GM19467 (cell line): ENCODE measurements around the gene LDLRAD4.

ENCODE experiments used
- ATAC-seq: cut with Tn5 transposase; IDR thresholded peaks from one replicate; pipeline ENCODE4 v1.9.1; 2021; ENCODE audit warnings: mild to moderate bottlenecking, moderate library complexity; ENCODE audit not compliant: unreplicated experiment

LDLRAD4 gene

DNA sequence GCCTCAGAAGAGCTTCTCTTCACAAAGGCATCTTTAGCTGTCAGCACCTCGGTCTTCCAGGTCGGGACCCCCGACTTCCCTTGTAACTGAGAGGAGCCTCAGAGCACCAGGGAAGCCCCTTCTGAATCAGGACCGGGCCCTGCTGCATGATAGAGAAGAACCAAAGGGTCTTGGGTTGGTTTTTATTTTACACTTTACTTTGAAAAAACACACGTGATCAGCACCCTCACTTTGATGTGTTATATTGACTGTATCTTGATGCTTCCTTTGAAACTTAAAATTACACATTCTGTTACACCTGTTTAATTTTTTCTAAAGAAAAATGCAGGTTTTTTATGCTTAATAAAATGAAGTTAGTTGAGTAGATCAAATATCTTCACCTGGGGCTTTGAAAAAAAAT is 305.5 kb downstream of the LDLRAD4 start:
- no peak for ATAC-seq

GRCh38 chr18:13524811-13525210 is 306.3 kb downstream of the LDLRAD4 start:
- ATAC-seq = no peak

DNA sequence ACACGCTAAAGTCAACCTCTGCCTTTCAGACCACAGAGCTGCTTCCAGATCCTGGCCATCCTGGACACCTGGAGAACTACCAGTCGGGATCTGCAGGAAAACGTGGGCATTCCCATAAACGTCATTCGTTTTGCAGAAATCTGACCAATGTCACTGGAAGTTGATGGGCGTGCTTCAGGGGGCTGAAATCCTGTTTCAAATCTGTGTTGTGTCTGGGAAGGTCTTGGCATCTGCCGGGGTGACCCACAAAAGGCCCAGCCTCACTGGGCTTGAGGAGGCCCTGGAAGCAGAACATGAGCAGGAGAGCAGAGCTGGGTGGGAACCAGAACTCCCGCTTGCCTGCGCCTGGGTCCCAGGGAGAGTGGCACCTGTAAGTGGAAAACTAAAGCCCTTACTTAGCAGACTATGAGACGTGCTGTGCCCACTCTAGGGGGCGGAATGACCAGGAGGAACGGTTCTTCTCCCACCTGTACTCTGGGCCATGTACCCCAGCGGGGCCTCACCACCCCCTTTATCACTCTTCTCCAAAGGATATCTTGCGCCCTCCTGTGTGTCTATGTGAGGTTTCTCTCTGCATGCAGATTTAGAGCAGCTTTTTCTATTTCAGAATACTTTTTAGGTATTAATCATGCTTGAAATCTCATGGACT is 306.9 kb downstream of the LDLRAD4 start:
- ATAC-seq = no peak

DNA sequence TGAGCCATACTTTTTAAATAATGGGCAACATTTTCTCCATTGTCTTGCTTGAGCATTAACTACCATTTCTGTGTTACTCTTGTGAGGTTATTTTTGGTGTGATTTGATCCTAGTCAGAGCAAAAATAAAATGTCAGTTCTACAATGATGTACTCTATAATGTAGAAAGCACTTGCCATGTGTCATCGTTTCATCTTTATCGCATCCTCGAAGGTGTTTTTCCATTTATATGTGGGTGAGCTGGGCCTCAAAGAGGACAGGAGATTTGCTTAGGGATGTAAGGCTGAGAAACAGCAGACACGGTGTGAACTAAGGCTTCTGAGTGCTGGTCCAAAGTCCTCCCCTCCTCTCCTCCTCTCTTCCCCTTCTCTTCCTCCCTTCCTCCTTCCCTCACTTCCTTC is 308.0 kb downstream of the LDLRAD4 start:
- ATAC-seq = no peak

DNA sequence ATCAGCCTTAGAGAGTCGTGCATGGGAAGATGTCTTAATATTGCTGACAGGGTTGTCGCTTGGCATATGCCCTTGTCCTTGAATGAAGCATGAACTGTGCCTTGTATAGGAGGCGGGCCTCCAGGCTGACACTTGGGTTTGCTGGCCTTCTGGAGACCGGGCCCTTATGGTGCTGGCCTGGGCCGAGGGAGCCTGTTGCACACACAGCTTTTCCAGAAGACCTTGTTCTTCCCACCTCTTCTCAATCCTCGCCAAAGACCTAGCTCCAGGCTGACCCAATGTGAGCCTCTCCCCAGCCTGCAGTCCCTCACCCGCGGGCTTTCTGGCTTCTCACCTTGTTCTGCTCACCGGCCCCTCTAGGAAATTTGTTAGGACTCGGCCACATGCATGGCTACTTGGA is 308.7 kb downstream of the LDLRAD4 start:
- no peak for ATAC-seq

DNA sequence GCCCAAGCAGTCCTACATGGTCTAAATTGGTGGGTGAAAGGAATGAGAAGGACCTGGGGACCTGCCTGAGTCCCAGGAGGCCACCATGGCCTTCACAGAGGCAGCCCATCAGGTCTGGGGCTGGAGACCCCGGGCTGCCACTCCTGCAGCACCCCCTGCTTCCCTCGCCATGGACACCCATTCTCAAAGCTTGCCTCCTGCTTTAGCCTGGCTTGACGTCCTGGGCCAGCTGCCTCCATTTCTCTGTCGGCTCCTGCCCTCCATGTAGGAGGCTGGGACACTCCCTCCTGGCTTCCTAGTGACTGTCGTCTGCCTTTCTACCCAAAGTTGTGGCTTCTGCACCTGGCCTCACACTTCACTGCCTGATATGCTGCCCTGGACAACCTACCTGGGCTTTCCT is 309.2 kb downstream of the LDLRAD4 start:
- no peak for ATAC-seq

DNA sequence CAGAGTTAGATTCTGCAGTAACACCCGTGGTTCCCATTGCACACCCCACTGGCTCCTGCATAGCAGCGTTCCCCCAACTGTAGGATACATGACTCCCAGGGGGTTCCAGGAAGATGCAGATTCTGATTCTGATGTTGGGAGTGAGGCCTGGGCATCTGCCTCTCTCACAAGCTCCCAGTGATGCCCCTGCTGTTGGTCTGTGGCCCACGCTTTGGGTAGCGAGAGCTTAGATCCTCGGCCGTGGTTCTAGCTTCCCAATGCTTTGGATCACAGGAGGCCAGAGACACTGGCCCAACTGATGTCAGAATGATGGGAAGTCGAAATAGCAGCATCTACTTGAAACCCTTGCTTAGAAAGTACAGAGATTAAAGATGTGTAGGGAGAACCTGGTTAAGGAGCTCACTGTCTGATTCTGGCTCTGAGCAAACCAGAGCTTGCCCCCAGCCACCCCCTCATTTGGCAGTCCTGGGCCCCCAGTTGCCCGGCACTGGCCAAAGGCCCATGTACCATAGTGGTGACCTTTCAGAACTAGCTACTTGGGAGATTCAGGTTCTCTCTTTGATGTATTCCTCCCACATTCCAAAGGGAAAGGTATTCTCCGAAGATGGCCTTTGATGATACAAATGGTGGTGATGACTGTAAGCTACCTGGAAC is 310.3 kb downstream of the LDLRAD4 start:
- ATAC-seq = no peak

DNA sequence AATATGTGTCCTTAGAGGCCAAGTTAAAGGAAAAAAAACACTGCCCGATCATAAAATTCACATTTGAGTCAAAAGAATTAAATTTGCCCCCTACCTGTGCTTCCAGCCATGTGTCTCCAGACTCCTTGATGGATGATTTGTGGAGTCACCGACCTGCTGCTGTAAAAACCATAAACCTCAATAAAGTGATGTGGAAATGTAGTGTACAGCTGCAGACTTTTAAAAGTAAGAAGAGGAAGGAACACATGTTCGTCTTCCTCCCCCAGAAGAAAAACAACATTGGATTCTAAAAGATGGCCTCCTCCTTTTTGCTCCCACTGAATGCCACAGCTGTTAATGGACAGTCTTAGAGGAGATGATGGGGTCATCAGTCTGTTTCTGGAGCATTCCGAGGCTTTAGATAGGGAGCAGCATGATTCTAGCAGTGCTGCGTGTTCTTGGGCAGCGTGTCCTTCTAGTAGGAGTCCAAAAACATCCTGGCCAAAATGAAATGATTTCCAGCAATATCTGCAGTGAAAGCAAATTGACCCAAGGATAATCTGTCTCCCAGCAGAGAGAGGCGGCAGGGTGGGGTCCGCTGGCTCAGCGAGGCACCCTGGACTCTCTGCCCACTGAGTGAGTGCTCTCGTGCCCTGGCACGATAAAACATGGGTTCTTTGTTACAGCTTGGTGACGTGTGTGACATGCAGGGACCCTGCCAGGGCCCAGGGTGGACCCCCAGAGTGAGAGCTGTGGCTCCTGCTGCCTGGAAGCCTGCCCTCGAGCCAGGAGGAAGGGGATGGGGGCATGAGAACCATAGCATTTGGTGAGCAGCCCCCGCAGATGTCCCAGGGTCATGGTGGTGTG is 311.7 kb downstream of the LDLRAD4 start:
- no peak for ATAC-seq

- no peak for ATAC-seq
Observed at GRCh38 chr18:13530879-13531387, 312.4 kb downstream of the LDLRAD4 start.

GRCh38 chr18:13531681-13532325 is 313.2 kb downstream of the LDLRAD4 start:
- no peak for ATAC-seq

DNA sequence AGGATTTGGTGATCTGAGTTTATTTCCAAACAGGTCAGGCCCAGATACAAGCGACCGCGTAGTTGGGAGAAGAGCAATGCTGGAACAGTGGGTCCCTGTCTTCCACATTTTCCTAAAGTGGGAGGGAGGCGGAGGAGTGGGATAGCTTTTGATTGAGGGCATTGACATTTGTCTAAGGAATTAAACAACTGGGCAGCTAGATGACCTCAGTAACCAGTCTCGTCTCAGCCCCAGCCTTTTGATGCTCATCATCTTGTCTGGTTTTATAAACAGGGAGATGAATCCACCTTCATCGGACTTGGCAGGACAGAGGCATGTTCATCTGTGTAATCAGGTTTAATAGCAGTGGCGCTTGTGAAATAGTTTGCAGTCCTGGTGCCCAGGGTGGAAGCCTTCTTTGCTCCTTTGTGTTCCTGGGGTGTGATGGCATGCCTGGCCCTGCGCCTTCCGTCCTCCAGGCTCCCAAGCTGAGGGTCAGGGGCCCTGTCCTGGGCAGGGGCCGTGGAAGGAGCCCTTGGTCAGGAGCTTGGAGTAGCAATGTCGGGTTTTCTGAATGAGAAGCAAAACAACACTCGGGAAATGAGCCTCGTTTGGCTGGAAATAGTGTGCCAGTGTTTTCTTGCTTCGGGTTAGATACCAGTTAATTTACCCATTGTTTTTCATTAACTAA is 314.0 kb downstream of the LDLRAD4 start:
- ATAC-seq = no peak

DNA sequence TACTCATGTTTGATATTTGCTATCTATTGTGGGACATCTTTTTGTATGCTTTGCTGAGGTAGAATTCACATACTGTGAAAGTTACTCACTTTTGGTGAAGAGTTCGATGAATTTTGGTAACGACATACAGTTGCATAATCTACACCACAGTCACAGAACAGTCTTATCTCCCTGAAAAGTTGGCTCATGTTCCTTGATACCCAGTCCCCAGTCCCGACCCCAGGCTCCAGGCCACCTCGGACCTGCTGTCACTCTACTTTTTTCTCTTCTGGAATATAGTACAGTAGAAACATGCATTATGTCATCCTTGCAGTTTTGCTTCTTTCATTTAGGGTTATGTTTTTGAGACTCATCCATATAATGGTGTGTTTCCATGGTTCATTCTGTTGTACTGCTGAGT is 316.1 kb downstream of the LDLRAD4 start:
- no peak for ATAC-seq

DNA sequence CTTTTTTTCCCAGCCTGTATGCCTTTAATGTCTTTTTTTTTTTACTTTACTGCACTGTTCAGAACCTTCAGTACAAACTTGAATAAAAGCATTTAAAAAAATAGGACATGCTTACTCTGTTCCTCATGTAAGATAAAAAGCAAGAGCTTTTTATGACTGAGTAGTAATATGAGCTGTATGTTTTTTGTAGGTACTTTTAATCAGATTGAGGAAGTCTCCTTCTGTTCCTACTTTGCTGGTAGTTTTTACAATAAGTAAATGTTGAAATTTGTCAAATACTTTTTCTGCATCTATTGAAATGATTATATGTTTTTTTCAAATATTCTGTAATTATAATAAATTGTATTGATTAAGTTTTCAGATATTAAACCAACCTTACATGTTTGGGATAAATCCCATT is 318.0 kb downstream of the LDLRAD4 start:
- no peak for ATAC-seq

DNA sequence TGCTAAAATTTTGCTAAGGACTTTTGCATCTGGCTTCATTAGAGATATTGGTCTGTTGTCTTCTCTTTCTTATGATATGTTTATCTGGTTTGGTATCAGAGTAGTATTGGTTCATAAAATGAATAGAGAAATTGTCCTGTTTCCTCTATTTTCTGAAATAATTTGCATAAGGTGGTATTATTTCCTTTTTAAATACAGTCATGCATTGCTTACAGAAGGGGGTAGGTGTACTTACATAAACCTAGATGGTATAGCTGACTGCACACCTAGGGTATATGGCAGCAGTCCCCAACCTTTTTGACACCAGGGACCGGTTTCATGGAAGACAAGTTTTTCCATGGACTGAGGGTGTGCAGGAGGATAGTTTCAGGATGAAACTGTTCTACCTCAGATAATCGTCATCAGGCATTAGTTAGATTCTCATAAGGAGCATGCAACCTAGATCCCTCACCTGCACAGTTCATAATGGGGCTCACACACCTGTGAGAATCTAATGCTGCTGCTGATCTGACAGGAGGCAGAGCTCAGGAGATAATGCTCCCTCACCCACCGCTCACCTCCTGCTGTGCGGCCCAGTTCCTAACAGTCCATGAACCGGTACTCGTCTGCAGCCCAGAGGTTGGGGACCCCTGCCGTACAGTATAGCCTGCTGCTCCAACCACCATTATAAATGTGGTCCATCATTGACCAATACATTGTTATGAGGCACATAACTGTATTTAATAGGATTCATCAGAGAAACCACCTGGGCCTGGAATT is 318.6 kb downstream of the LDLRAD4 start:
- no peak for ATAC-seq

- no peak for ATAC-seq
Observed at GRCh38 chr18:13538630-13539029, 320.1 kb downstream of the LDLRAD4 start.

- no peak for ATAC-seq
Observed at GRCh38 chr18:13539050-13539449, 320.5 kb downstream of the LDLRAD4 start.

DNA sequence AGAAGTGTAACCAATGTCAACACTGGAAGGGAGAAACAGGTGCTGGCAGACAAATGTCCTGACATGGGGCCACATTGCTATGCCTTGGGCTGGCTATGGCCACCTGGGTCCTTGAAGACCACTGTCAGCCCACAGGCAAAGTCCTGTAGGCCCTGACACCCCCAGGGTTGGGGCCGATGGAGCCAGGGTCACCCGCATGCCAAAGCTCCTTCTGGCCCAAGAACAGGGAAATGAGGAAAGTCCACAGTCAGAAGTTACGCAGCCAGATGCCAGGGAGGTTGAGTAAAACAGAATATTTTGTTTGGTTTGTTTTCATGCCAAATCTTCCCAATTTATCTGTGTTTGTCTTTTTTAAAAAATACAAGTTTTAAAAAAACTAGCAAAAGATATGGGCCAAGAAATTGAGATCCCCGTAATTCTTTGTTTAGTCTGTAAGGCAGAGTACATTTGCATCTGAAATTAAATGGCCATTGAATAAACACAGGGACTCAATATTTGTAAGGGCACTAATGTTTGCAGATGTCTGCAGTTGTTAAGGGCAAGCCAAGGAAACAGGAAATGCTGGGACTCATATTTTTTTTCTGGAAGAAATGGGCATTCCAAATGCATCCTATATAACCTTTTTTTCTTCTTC is 321.4 kb downstream of the LDLRAD4 start:
- no peak for ATAC-seq

DNA sequence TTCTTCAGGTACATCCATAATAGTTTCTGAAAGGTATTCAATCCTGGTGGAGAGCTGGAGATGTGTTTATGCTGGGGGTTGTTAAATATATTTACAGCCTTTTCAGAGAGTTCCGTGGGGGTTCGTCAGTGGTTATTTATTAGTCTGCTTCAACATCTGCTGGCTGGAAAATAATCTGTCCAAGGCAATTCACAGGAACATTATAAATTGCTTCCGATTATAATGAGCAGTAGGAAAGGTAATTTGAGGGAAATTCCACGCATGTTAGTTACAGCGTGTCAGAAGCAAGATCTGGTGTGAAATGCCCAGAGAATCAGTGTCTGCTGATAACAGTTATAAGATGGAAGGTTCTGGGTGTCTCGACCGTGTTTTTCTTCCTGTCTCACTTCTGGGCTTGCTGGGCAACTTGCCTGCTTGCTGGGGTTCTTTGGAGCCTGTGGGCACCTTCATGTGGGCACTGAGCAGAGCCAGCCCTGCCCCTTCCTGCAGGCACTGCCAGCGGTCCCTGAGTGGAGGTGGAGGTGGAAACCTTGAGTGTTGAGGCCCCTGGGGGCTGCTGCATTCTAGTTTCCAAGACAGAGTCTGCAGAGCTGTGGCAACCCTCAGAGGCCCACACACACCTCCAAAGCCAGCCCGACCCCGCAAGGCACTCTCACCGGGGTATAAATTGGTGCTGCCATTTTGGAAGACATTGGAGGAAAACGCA is 322.1 kb downstream of the LDLRAD4 start:
- no peak for ATAC-seq
